Keratinocyte (primary cell): ENCODE data around the gene DMD.

ENCODE experiments used
- CTCF ChIP-seq, 3 experiments: IDR thresholded peaks in 1 of 3; conservative IDR thresholded peaks in 1 of 3; optimal IDR thresholded peaks in 1 of 3; 2 replicates in 2 of 3; 3 replicates in 1 of 3; pipeline versions ENCODE3 to v1.5.1; 2011; ENCODE audit warnings: low read length in 3 of 3, mild to moderate bottlenecking in 3 of 3, moderate library complexity in 2 of 3, control low read depth in 1 of 3, inconsistent platforms in 1 of 3; ENCODE audit not compliant: insufficient read depth in 2 of 3; ENCODE audit errors: extremely low read depth in 1 of 3
- EZH2 ChIP-seq: IDR thresholded peaks from one replicate; pipeline ENCODE4 v1.6.1; 2012; ENCODE audit warnings: inconsistent platforms, mild to moderate bottlenecking, low read length, moderate library complexity

- TF ChIP-seq CTCF (optimal IDR thresholded peaks at IDR 0.05 in 1 of 3, IDR thresholded peaks at IDR 0.05 in 1 of 3, conservative IDR thresholded peaks at IDR 0.05 in 1 of 3; ENCODE audit: extremely low read depth in 1 of 3, insufficient read depth in 2 of 3, low read length in 3 of 3): no peak
- no peak for TF ChIP-seq EZH2
Measured at GRCh38 chrX:31921236-31921635, 1290.1 kb downstream of the DMD start.
